Natural killer cell (primary cell): Measurements from ENCODE around the gene CHEK2. TPM values are rescaled to one million over a fixed set of nuclear protein-coding genes. Genes with fewer than 3 reads are reported as not detected.
A peak's percentile ranks its signal among the peaks of the same experiment; 100 is the strongest.

Source experiments
- ATAC-seq, 3 donors: fragments of 150-1000 bp in 2 of 3; fragments of 200-7000 bp in 1 of 3; cut with Tn5 transposase; 1 replicate in 1 of 3; 2 replicates in 2 of 3; pipeline ENCODE4 v1.10.0; 2021; ENCODE audit warnings: mild to moderate bottlenecking in 2 of 3, moderate library complexity in 2 of 3
- DNase-seq, 2 donors: peaks; one replicate each; pipeline versions ENCODE4 v3.0.0 to v3.0.0-alpha.2; 2013 to 2021; ENCODE audit warnings: mixed read lengths in 1 of 2
- H3K27ac ChIP-seq: one replicate; pipeline ENCODE4 v1.5.1; 2013; ENCODE audit warnings: mild to moderate bottlenecking, low read length
- H3K27me3 ChIP-seq: one replicate; pipeline ENCODE4 v1.6.1; 2013; ENCODE audit warnings: low read length; ENCODE audit not compliant: control insufficient read depth, insufficient read depth
- H3K36me3 ChIP-seq: one replicate; pipeline ENCODE4 v1.6.1; 2013; ENCODE audit warnings: low read length; ENCODE audit not compliant: control insufficient read depth, insufficient read depth
- H3K4me1 ChIP-seq: one replicate; pipeline ENCODE4 v1.6.1; 2013; ENCODE audit warnings: low read length; ENCODE audit not compliant: control insufficient read depth, insufficient read depth
- H3K4me3 ChIP-seq: one replicate; pipeline ENCODE4 v1.5.1; 2013; ENCODE audit warnings: low read length
- H3K9me3 ChIP-seq: one replicate; pipeline ENCODE4 v1.6.1; 2013; ENCODE audit warnings: low read length; ENCODE audit not compliant: control insufficient read depth, insufficient read depth
- H3K27ac Mint-ChIP-seq, 2 donors: one replicate each; pipeline ENCODE4 v1.8.0; 2022; ENCODE audit warnings: mild to moderate bottlenecking in 2 of 2, mixed read lengths in 2 of 2, moderate library complexity in 1 of 2
- H3K27me3 Mint-ChIP-seq, 2 donors: one replicate each; pipeline ENCODE4 v1.8.0; 2022; ENCODE audit warnings: low read depth in 2 of 2, mixed read lengths in 2 of 2
- H3K36me3 Mint-ChIP-seq: one replicate; pipeline ENCODE4 v1.8.0; 2022; ENCODE audit warnings: mixed read lengths
- H3K4me1 Mint-ChIP-seq, 2 donors: one replicate each; pipeline ENCODE4 v1.8.0; 2022; ENCODE audit warnings: mixed read lengths in 2 of 2
- H3K4me3 Mint-ChIP-seq: one replicate; pipeline ENCODE4 v1.8.0; 2022; ENCODE audit warnings: mild to moderate bottlenecking, moderate library complexity, mixed read lengths
- H3K9me3 Mint-ChIP-seq, 2 donors: one replicate each; pipeline ENCODE4 v1.8.0; 2022; ENCODE audit warnings: mixed read lengths in 2 of 2
- WGBS: methylation state at CpG from one replicate; pipeline ENCODE4 v1.1.7; 2013; ENCODE audit warnings: missing lambda C conversion rate; ENCODE audit not compliant: insufficient coverage; 5-methylcytosine and 5-hydroxymethylcytosine counted together
- intact Hi-C: fragments of 100-400 bp; cut with micrococcal nuclease; formaldehyde crosslinking; loops from one replicate; pipeline ENCODE4 v1.14.2; 2022
- total RNA-seq, 4 donors: library from RNA; stranded (reverse); fragments of 120-200 nt in 1 of 4; gene quantifications; one replicate each; pipeline versions ENCODE4 v1.2.3 to v1.2.4, GENCODE V29; 2013 to 2022
- TF ChIP-seq, protein P1 (sequence below): fragments of 200-600 bp; IDR thresholded peaks from one replicate; pipeline ENCODE4 v1.8.0; 2022; ENCODE audit warnings: antibody characterized with exemption

The CHEK2 gene
- total RNA-seq, 3 donors from 2014 or later (not counting 1 experiment from before 2014, with no cell fraction given) = 10.4 to 11.8 (median 11.4) TPM

DNA sequence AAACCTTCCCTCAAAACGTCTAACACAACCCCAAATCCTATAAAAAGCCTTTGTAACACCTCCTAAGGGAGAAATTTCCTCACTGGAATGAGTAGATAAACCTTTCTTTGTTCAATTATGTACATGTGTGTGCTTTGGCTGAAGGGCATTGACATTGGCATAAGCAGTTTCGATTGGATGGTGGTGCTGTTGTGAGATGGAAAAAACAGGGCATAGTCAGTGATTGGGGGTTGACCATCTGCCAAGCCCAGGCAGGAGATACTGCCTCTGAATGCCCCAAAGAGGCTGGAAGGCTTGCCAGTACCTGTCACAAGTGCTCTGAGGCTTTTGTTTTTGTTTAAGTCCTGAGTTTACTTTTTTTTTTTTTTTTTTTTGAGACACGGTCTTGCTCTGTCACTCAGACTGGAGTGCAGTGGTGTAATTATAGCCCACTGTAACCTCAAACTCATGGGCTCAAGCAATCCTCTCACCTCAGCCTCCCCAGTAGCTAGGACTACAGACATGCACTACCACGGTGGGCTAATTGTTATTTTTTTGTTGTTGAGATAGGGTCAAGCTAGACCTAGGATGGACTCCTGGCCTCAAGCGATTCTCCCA, 29.7 kb upstream of the CHEK2 start:
- H3K9me3 Mint-ChIP-seq = peaks cover 0 to 2% of the 10 kb centered on the region in 2 donors
- H3K27me3 Mint-ChIP-seq = no peaks in the 10 kb centered on the region
- Histone ChIP-seq H3K36me3 (peaks cover 11% of the 10 kb centered on the region), H3K4me3 (no peak overlapping the region), H3K27ac (no peak overlapping the region), H3K4me1 (peaks cover 24% of the 10 kb centered on the region), H3K9me3 (peaks cover 4% of the 10 kb centered on the region), H3K27me3 (no peaks in the 10 kb centered on the region)
- 94% methylated on average over 1 of the region's 5 CpGs for WGBS
- ATAC-seq (no peak), DNase-seq (no peak)
- H3K27ac Mint-ChIP-seq = no peak overlapping the region
- intact Hi-C loops = no loop called here
- no peak overlapping the region for H3K4me3 Mint-ChIP-seq
- peaks cover 20 to 25% of the 10 kb centered on the region in 2 donors for H3K4me1 Mint-ChIP-seq
- TF ChIP-seq, protein P1, sequence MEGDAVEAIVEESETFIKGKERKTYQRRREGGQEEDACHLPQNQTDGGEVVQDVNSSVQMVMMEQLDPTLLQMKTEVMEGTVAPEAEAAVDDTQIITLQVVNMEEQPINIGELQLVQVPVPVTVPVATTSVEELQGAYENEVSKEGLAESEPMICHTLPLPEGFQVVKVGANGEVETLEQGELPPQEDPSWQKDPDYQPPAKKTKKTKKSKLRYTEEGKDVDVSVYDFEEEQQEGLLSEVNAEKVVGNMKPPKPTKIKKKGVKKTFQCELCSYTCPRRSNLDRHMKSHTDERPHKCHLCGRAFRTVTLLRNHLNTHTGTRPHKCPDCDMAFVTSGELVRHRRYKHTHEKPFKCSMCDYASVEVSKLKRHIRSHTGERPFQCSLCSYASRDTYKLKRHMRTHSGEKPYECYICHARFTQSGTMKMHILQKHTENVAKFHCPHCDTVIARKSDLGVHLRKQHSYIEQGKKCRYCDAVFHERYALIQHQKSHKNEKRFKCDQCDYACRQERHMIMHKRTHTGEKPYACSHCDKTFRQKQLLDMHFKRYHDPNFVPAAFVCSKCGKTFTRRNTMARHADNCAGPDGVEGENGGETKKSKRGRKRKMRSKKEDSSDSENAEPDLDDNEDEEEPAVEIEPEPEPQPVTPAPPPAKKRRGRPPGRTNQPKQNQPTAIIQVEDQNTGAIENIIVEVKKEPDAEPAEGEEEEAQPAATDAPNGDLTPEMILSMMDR = no peak
- peaks cover 6% of the 10 kb centered on the region for H3K36me3 Mint-ChIP-seq

DNA sequence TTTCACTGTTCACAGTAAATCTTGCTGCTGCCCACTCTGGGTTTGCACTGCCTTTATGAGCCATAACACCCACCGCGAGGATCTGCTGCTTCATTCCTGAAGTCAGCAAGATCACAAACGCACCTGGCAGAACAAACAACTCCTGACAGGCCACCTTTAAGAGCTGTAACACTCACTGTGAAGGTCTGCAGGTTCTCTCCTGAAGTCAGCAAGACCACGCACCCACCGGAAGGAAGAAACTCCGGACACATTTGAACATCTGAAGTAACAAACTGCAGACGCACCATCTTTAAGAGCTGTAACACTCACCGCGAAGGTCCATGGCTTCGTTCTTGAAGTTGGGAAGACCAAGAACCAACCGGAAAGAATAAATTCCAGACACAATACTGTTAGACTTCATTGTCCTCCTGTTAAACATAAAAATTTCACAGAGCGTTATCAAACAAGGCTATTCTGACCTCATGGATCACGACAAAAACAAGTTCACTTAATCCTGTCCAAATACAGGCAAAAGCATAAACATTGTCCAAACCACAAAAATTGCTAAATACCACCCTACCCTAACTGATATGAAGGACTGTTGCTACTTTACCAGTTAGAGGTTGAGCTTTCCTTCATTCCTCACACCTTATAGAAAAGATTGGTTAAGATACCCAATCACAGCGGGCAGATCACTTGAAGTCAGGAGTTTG, 27.9 kb upstream of the CHEK2 start:
- Histone ChIP-seq H3K27ac (no peak overlapping the region), H3K4me1 (peaks cover 18% of the 10 kb centered on the region), H3K4me3 (no peak overlapping the region), H3K9me3 (peaks cover 4% of the 10 kb centered on the region), H3K36me3 (no peaks in the 10 kb centered on the region), H3K27me3 (no peaks in the 10 kb centered on the region)
- Mint-ChIP-seq H3K27me3 (no peaks in the 10 kb centered on the region), H3K4me3 (peak overlapping the region; percentile 13), H3K27ac (no peak overlapping the region), H3K9me3 (peaks cover 0 to 2% of the 10 kb centered on the region in 2 donors), H3K36me3 (peaks cover 6% of the 10 kb centered on the region), H3K4me1 (peaks cover 14 to 15% of the 10 kb centered on the region in 2 donors)
- TF ChIP-seq, protein P1 = no peak
- 97% methylated on average over 14 of the region's 14 CpGs for WGBS
- DNase-seq (no peak), ATAC-seq (no peak)
- intact Hi-C loops = no loop called here

DNA sequence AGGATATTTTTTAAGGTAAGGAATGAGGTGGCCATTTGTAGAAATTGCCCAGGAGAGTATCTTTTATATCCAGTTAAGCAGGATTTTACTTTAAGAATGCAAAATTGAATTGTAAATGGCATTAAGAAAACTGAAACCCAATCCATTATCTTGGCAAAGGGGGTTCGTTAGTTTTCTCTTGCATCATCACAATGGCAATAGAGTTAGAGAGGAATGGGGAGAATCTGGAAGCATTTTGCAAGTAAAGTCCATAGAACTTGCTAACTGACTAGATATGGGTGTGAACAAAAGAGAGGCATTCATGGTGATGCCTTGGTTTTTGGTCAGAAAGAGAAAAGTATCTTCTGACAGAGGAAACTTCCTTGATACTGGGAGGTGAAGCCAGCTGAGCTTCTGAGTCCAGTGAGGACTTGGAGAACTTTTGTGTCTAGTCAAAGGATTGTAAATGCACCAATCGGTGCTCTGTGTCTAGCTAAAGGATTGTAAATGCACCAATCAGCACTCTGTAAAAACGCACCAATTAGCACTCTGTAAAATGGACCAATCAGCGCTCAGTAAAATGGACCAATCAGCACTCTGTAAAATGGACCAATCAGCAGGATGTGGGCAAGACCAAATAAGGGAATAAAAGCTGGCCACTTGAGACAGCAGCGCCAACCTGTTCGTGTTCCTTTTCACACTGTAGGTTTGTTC, 27.2 kb upstream of the CHEK2 start:
- H3K4me1 ChIP-seq = peaks cover 11% of the 10 kb centered on the region
- H3K9me3 ChIP-seq = peaks cover 4% of the 10 kb centered on the region
- H3K9me3 Mint-ChIP-seq = peaks cover 0 to 2% of the 10 kb centered on the region in 2 donors
- H3K27me3 Mint-ChIP-seq = no peaks in the 10 kb centered on the region
- intact Hi-C loops = no loop called here
- 86% methylated on average over 6 of the region's 6 CpGs for WGBS
- H3K27ac Mint-ChIP-seq = no peak overlapping the region
- ATAC-seq (no peak), DNase-seq (no peak)
- peaks cover 11% of the 10 kb centered on the region in 2 donors for H3K4me1 Mint-ChIP-seq
- no peak overlapping the region for H3K4me3 Mint-ChIP-seq
- H3K27ac ChIP-seq = no peak overlapping the region
- no peak overlapping the region for H3K4me3 ChIP-seq
- TF ChIP-seq, protein P1 = no peak
- H3K27me3 ChIP-seq = no peaks in the 10 kb centered on the region
- no peaks in the 10 kb centered on the region for H3K36me3 ChIP-seq
- H3K36me3 Mint-ChIP-seq = peaks cover 6% of the 10 kb centered on the region
